Measurements from ENCODE around the gene RNF130.

DNA sequence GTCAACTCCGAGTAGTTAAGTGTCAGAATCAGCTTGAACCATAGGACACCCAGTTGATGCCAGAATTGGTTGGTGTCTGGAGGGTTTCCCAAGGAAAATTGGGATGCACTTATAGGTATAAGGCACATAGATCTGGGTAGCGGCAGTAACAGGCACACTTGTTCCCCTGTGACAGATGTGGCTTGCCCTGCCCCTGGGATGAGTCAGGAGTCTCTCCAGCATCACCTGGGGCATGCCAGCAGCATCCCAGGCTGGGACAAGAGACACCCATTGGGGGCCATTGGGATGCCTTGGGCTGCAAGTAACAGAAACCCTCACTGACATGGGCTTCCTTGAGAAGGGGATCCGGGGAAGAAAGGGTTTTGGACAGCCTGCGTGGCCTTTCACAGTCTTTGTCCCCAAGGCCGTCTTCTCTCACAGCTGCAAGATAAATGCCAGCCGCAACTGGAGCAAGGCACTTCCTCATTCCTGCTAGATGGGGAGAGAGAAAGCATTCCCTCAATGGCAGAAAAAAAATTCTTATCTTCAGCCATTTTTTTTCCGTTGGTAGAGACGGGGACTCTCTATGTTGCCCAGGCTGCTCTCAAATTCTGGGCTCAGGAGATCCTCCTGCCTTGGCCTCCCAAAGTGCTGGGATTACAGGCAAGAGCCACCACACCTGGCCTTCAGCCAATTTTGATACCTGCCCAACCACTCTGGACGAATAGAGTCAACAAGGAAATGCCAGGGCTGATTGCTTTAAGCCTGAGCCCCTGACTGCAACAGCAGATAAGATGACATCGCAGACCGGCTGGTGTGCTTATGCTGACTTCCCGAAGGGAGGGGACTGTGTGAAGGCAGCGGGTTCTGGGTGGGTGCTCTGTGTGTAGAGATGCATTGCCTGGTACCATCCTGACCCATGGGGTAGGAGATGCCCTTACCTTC, 13.3 kb upstream of the RNF130 start:
- TF ChIP-seq, protein P1, sequence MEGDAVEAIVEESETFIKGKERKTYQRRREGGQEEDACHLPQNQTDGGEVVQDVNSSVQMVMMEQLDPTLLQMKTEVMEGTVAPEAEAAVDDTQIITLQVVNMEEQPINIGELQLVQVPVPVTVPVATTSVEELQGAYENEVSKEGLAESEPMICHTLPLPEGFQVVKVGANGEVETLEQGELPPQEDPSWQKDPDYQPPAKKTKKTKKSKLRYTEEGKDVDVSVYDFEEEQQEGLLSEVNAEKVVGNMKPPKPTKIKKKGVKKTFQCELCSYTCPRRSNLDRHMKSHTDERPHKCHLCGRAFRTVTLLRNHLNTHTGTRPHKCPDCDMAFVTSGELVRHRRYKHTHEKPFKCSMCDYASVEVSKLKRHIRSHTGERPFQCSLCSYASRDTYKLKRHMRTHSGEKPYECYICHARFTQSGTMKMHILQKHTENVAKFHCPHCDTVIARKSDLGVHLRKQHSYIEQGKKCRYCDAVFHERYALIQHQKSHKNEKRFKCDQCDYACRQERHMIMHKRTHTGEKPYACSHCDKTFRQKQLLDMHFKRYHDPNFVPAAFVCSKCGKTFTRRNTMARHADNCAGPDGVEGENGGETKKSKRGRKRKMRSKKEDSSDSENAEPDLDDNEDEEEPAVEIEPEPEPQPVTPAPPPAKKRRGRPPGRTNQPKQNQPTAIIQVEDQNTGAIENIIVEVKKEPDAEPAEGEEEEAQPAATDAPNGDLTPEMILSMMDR (IDR thresholded peaks at IDR 0.05) = no peak
- TF ChIP-seq POLR2A (IDR thresholded peaks at IDR 0.05) = no peak
